Activated CD8-positive, alpha-beta memory T cell treated with anti-CD3 and anti-CD28 coated beads for 24 hours (primary cell): ENCODE results near the gene PRR5L.

Source experiments
- DNase-seq: peaks from one replicate; pipeline ENCODE4 v3.0.0-alpha.2; 2020

Gene PRR5L

DNA sequence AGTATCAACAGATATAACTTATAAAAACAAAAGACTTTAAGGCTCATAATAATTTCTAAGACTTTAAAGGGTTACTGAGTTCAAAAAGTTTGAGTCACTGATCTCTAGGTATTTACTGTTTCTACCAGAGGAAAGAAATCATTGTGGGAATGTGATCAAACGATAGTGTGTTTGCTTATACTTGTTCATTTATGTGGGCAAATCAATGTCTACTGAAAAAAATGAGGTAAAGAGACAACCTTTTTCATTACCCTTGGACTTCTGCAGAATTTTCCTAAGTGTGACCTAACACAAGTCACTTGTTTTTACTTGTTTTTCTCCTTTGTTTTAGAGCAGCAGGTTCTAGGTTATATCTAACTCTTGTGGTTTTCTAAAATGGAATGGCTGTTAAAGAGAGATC, 65.4 kb downstream of the PRR5L start:
- no peak for DNase-seq

DNA sequence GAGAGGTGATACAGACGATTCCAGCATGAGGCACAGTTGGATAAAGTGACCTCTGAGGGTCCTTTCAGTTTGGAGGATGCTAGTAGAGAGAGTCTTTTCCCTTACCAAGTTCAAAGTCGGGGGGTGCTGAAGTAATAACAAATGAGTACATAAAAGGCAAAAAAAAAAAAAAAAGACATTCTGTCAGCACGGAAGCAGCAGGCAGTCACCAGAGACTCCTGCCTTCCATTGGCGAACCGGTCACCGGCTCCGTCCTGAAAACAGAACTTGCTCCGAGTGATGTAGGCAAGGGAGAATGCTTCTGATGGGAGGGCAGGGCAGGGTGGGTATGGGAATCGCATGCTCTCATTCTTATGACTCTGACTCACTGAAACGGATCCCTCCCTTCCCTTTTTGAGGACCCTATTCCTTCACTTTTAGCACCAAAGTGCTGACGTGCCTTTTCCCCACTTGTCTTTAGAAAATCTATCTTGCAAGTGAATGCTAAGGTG, 65.9 kb downstream of the PRR5L start:
- no peak for DNase-seq

DNA sequence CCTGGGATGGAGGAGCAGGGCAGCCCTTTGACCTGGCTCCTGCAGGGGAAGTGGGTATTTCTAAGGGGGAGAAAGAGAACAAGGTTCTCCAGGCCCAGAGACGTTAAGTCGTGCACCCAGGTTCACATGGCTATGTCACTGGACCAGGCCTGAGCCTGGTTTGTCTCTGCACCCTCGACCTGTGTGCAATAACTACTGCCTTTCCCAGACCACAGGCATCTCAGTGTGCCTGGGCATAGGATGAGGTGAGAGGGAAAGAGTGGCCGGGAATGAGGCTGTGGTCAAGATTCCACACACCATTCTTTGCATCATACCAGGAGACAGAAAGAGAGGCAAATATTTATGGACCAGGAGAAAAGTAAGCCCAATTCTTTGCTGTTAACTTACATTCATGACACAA, 66.8 kb downstream of the PRR5L start:
- no peak for DNase-seq

DNA sequence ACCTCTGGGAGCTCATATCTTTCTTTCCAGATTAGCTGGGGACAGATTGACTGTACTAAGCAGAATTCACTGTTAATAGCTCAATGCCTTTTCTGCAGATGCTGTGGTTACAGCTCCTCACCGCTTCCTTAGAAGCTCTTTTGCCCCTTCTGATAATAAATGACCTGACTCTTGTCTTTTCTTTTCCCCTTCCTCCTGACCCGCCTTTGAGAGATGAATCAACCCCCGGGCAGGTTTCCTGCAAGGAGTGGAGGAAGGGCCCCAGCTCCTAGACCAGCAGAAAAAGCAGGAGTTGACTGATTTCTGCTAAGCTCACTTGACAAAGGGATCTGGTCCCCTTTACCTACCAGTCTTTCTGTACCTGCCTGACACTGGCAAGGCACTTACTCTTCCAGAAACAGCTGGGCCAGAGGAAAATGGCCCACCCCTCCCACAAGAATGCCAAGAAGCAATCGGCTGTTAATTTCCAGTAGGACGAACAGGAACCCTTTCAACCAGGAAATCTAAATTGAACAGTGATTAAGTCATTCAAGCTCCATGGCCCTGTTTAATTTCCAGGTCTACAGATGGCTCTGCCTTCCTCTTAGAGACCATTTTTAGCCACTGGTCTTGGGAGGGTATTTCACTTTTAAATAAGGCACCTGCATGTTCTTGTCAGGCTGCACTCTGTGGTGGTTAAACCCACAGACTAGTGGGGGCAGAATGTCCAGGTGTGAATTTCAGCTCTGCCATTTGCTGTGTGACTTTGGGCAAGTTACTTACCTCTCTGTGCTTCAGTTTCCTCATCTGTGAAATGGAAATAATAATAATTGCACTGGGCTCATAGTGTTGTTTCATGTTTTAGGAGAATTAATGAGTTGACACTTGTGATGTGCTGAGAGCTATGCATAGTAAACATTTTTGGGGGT, 67.5 kb downstream of the PRR5L start:
- no peak for DNase-seq

DNA sequence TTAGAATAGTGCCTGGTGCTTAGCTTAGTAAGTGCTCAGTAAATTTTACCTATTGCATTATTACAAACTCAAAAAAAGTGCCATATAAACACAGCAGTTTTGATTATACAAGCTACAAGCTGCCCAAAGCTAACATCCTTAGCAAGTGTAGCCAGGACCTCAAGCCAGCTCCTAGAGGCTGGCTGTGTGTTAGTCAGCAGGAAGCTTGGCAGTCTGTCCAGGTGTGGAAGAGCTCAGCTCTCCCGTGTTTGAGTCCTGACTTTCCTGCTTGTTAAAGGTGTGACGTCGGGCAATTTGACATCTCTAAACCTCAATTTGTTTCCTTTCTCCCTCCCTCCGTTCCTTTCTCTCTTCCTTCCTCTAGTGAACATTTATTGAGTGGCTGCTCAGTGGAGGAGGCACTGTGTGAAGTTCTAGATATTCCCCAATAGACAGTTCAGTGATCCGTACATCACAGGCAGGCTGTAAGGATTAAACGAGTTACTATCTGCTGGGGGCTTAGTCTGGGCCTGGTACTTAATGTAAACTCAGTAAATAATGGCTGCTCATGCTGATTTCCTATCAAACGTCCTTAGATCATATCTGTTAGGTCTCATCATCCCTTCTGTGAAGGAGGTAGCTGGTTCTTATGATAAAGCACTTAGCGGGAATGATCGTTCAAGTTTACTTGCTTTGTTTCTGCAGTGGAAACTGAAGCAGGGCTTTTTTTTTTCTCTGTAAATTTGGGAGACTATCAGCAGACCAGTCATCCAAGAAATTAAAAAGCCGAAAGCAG, 68.7 kb downstream of the PRR5L start:
- DNase-seq = no peak

DNA sequence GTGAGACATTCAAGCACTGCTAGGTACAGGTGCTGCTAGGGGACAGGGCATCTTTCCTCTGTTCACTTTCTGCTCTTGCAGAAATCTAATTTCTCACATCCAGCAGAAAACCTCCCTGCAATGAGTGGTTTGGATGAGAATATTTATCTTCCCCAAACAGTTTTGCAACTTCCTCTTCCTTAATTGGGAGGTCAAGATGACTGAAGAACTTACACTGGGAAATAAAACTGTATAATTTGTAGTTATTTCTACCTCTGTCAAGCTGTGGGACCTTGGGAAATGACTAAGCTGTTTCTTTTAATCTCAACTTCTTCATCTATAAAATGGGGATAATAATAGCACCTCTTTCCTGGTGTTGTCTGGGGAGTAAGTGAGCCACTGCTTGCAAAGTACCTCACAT, 69.8 kb downstream of the PRR5L start:
- no peak for DNase-seq

DNA sequence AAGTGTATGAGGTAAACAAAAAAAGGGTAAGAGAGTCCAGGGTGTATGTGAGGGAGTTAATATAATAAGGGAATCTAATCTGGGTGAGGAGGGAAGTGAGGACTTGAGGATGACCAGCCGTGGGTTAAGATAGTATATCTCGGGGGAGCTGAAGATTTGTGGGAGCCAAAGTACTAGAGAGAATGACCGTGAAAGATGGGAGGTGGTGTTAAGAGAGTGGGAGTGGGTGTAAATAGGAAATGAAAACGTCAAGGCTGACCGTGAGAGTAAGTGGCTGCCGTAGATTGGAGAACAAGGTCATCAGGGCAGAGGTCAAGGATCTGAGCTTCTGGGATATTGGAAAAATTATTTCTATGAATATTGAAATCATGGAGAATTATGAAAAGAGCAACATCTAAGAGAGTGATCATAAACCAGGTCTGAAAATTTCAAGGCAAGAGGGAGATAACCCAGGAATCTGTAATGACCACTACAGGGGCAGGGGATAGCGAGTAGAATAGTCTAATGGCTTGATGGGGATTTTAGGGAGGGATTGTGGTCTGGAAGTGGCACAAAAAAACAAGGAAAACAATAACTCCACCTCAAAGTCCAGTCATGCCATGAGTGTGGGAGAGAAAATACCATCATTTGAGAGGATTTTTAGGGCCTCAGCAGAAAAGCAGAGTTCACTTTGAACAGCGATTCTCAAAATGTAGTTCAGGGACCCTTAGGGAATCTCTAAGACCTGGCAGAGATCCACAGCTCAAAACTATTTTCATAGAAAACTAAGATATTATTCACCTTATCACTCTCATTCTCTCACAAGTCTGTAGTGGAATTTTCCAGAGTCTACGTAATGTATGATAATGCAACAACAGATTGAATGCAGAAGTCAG, 72.0 kb downstream of the PRR5L start:
- no peak for DNase-seq

DNA sequence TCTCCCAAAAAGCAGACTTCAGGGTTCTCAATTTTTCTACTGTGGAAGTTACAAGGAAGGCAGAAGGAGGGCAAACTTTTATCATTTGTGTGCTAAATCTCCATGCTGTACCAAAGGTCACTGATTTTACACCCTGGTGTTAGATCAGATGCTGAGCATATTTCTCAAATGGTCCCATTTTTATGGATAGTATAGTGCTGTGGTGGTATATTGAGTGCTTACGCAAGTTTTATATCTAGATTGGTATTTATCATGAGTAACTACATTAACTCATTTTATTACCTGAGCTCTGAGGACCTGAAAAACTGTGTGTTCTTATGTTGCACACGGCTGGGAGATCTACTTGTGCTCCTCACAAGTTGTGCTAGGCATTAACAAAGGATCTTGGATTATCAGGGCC, 75.1 kb downstream of the PRR5L start:
- DNase-seq = no peak

DNA sequence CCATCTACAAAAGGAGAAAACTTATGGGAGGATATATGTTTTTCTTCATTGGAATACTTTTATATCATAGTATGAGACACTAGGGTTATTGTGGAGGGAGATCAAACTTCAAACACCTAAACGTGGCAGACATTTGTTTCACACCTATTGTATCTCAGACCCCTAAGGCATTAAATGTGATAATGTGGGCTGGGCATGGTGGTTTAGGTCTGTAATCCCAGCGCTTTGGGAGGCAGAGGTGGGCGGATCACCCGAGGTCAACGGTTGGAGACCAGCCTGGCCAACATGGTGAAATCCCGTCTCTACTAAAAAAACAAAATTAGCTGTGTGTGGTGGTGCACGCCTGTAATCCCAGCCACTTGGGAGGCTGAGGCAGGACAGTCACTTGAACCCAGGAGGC, 75.5 kb downstream of the PRR5L start:
- no peak for DNase-seq

DNA sequence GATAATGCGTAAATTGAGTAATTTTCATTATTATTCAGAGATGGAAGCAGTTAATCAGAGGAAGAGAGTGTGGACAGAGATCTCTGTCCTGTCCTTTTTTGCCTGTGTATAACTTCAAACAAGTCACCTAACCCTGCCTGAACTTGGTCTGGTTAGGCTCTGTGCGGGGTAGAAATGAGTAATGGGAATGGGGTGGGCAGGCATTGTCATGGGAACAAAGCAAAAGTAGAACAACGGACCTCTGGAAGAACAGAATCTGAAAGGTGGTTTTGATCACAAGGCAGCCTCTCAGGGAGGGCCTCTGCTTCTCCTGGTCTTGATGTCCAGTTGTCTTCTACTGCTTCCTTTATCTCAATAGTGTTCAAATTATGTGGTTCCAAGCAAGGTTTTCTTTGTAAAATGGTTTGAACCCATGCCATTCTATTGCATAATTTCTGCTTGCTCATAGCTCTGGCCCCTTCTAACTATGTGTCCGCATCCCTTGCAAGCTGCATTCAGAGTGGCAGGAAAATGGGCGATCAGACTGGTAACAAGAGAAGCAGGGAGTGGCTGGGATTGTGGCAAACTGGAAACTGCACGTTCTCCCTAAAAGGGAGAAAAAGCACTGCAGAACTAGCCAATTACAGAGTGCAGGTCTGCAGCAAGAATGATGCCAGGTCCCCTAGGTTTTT, 76.1 kb downstream of the PRR5L start:
- no peak for DNase-seq

DNA sequence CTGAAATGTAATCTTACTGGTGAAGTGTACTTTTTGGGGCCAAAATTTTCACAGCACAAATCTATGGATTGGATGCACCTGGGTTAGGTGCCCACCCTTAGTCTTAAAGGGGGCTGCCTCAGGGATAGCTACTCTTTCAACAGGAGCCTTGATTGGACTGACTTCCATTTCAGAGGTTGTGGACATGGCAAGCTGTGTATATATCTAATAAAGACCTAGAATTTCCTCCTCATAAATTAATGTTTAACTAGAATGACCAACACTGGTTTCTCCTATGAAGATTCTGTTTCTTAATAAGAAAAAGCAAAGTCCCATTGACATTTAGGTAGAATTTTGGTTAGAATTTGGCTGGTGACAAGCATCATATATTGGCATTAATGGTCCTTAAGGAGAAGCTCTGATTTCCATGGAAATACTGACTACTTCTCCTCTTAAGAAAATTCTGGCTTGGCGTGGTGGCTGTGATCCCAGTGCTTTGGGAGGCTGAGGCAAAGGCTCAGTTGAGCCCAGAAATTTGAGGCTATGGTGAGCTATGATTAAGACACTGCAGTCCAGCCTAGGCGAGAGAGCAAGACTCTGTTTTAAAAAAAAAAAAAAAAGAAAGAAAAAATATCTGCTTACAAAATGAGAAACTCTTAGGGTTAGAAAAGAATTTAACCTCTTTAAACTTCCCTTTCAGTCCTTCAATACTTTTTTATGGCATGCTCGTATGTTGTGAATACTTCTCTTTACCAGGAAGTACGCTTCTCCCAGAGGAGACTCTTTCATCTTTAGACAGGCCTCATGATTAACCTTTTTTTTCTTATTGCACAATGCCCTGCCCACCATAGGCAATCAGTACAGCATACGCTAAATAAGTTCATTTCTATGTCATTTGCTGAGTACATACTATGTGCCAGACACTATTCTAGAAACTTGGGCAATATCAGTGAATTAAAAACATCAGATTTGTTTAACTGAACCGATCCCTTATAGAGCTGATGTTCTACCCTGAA, 77.2 kb downstream of the PRR5L start:
- no peak for DNase-seq

DNA sequence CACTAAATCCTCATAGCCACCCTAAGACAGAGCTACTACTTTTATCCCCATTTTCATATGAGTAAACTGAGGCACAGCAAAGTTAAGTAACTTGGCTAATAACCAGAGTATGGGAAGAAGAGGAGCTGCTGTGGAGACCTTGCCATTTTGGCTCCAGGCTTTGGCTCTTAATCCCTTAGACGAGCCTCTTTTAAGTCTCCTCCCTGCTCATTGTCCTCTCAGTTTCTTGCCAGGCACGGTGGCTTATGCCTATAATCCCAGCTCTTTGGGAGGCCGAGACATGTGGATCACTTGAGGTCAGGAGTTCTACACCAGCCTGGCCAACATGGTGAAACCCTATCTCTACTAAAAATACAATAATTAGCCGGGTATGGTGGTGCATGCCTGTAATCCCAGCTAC, 78.6 kb downstream of the PRR5L start:
- no peak for DNase-seq

DNA sequence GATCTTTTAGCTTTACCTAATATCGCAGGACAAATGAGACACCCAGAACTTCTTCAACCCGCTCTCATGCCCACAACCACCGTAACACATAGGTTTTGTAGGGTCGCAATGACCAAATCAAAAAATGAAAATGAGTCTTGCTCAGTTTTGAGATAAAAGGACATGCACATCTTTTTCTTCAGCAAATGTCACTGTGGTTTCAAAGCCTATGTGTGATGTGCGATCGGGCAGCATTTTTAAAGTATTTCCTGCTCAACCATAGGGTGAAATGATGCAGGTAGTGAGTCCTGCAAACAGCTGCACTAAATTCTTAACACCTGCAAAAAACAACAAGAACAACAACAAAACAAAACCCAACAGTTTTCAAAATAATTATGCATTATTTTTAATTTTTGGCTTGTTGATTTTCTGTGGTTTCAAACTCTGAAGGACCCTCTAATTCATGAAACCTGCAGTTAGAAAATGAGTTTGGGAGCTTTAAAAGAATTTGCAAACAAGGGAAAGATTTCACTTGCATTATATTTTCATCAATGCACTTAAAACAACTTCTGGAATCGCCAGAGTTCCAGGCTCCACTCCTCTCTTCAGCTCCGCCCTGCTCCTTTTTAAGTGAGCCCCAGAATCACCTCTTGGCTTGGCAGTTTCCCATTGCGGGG, 79.4 kb downstream of the PRR5L start:
- no peak for DNase-seq

DNA sequence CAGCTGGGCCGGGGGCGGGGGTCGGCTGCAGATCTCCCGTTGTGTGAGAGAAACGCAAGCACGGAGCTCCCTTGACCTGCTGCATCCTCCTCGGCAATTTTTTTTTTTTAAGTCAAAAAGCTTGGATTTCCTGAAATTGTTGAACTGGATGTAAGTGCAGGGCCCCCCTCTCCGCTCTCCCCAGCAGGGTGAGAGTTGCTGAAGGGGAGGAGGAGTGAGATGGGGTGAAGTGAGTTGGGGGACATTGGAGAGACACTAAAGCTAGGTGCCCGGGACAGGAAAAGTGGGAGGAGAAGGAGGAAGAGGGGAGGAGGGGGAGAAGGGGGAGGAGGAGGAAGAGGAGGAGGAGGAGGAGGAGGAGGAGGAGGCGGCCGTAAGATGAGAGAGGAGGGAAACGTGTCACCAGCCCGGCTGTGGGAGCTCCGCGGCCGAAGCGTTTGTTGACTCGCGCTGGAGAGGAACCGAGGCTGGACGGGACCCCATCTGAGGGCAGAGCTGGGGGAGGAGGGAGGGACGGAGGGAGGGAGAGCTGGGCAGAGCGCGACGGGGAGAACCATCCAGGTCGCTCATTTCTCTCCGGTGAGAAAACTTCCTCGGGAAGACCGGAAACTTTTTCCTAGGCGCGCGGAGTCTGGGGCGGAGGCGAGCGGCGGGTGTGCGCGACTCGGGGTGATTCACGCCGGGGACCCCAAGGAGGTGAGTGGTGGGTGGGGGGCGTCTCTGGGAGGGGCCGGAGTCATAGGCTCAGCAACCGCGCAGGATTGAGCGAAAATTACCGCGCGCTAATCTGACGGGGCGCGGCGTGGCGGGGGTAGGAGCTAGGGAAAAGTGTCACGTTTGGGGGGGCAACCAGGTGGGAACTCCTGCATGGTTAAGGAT, 80.2 kb downstream of the PRR5L start:
- DNase-seq = no peak

DNA sequence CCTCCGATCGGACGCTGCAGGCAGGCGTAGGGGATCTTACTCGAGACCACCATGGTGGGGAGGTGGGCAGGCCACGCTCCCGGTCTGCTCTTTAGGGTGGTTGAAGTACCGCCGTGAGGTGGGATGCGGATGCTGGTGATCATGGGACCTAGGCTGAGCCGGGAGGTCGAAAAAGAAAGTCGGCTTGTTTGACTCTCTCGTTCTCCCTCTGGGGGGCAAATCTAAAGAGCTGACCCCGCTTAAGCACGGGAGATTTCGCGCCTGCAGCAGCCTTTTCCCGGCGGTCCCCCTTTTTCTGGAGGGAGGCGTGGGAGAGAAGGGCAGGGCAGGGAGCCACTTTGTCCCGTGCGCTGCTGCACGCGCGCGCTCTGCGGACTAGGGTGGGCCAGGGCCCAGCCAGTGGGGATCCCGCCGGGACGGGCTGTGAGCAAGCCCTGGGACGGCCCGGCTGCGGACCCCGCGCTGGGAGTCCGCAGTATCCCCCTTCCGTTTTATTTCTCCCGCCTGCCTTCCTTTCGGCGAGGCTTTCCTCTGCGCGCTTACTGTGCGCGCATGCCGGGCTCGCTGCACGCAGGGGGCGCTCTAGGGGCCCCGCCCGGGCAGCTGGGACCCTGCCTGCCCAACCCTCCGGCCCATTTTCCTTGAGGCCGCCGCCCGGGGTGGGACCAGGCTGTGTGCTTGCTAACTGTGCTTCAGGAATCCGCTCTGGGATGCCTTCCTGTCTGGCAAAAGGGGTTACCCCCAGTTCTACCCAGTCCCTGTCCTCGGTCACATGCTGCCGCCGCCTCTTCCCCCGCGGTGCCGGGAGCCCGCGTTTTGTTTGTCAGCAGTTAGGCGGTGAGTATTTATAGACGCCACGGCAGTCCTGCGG, 81.0 kb downstream of the PRR5L start:
- peak; percentile 81 for DNase-seq

DNA sequence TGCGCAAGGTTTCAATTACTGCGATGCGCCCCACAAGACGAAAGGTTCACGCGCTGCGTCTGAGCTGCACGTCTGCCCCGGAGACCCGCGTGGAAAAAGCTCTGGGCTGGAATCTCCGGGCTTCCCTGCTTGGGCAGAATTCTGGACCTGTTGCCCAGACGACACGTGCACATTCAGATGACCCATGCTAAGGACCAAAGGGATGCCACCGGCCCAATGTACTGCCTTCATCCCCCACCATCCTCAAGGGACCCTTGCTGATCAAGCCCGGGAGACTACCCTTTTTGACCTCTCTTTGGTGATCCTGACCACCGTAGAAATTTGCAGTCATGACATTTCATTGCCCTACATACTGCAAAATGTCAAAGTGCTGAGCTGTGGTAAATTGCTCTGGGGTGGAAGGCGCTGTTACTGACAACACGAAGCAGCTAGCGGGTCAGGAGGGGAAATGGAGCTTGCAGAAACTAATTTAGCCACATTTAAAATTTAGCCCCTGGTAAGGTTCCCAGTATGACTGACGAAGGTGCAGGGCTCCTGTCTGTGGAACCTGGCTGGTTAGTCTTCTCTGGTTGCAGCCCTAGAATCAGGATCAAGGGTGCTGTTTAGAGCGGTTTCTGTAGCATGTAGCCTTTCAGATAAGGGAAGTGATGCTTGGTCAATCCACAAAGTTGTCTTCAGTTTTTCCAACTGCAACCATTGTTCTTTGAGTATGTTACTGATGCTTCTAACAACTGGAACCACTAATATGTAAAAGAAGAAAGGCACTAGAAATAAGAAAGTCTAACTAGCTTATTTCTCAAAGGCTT, 81.9 kb downstream of the PRR5L start:
- DNase-seq = no peak

DNA sequence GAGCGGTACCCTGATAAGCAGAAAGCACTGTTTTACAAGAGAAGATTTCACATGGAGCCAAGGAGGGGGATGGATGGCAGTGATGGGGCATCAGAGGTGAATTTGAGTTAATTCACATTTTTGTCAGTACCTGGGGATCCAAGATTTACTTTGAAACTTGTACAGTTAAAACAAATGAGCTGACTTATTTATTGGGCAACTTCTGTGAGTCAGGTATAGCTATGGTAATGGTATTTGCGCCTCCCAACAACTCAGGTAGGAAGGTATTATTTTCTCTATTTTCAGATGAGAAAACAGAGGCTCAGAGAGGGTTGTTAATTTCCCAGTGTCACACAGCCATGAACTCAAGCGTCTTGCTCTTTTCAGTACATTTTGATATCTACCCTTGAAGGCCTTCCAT, 83.6 kb downstream of the PRR5L start:
- no peak for DNase-seq
